COLO829 (cell line): Measurements from ENCODE around the gene HIVEP1.

ENCODE experiments used
- DNase-seq: peaks from one replicate; pipeline ENCODE4 v3.0.0; 2012; ENCODE audit warnings: low spot score

HIVEP1 gene

DNA sequence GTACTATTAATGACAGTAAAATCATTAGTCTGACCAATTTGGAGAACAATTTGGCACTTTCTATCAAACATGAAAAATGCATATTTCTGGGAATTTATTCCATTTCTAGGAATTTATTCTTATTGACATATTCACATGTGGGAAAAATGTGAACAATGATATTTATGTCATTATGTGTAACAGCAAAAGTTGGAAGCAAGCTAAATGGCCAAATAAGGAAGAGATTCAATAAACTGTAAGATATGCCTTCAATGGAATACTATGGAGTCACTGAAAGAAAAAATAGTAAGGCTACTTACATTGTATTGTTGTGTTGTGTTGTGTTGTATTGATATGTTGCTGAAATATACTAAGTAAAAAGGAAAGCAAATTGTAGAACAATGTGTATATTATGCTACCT lies 177.5 kb downstream of the HIVEP1 start:
- no peak for DNase-seq

DNA sequence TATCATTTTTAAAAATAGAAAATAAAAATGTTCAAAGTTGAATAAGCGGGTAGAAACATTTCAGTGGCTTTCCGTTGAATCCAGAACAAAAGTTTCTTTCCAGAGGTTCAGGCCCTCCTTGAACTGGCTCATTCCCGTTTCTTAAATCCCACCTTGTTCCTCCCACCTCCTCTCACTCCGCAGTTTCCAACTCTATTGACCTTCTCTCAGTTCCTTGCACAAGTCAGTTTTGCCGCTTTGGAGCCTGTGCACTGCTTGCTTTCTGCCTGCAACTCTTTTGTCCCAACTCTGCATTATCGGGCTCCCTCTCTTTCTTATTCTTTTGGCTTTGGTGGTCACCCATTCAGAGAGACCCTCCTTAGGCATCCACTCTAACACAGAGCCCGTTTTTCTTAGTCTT lies 178.1 kb downstream of the HIVEP1 start:
- DNase-seq: no peak

GRCh38 chr6:12196326-12196936 lies 184.3 kb downstream of the HIVEP1 start:
- DNase-seq: peak; percentile 30

- DNase-seq: no peak
Observed at GRCh38 chr6:12198851-12199250, 186.7 kb downstream of the HIVEP1 start.

GRCh38 chr6:12200015-12200564 lies 188.0 kb downstream of the HIVEP1 start:
- DNase-seq: no peak

DNA sequence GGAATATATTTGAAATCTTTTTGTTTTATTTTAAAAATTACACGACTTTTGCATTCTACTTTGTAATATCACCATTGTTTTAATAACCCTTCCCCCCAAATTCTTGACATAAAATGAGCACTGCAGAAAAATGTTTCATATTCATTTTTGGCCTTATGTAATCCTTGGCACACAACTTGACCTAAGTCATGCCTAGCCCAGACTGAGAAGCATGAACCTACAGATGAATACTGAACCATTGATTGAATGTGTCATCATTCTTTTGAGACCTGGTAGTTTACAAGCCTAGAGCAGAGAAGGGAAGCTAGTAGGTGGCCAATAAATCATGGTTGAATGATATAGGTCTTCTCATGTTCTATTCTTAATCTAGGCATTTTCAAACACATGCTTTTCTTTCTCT lies 188.6 kb downstream of the HIVEP1 start:
- DNase-seq: no peak

- DNase-seq: no peak
Observed at GRCh38 chr6:12203001-12203400, 190.9 kb downstream of the HIVEP1 start.

DNA sequence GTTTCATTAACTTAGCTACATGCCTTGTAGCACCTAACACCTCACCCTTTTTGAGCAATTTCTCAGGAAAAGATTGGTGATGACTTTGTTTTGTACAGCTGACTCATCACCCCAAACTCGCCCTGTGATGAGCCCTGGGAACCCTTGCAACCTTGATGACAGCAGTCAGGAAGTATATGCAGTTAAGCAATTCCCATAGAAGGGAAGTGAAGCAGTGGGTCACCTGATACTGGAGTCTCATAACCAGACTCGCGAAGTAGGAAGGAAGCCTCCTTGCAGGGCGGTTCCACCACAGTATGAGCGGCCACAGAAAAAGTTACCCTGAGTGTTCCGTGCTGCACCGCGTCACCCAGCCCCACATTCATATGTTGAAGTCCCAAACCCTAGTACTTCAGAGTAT lies 196.1 kb downstream of the HIVEP1 start:
- DNase-seq: no peak

DNA sequence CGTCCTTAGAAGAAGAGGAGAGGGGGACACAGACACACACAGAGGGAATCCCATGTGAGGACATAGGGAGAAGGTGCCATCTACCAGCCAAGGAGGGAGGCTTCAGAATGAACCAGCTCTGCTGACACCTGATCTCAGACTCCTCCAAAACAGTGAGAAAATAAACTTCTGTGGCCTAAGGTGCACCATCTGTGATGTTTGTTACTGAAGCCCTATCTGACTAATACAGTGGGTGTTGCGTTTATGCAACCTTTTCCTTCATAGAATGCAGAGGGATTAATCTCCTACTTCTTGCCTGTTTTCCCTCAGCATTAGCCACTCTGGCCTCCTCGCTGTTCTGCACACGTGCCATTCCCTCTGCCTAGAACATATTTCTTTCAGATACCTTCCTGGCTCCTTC lies 196.6 kb downstream of the HIVEP1 start:
- DNase-seq: no peak
